NCI-H446 (cell line): ENCODE measurements around the gene AP2B1.

ENCODE experiments used
- DNase-seq, 2 experiments: peaks; one replicate each; lab custom pipeline; 2025; lab: John Stamatoyannopoulos, UW

AP2B1 gene

GRCh38 chr17:35773679-35774425 is 186.7 kb downstream of the AP2B1 start:
- no peak for DNase-seq

GRCh38 chr17:35774499-35774898 is 187.4 kb downstream of the AP2B1 start:
- peak in 1 of 2 experiments; percentile 47 for DNase-seq

- DNase-seq = no peak
These were observed 187.9 kb downstream of the AP2B1 start for GRCh38 chr17:35775039-35775438.

- no peak for DNase-seq
These were observed 188.5 kb downstream of the AP2B1 start for GRCh38 chr17:35775583-35775982.
